ENCODE data around the gene MMP24. TPM values are rescaled to one million over a fixed set of nuclear protein-coding genes. Genes with fewer than 3 reads are reported as not detected.

MMP24 gene
- total and polyA plus RNA-seq, 2 of the 13 experiments (the other 11 are each of a cell fraction or from before 2014, with no cell fraction given) = 0.29 to 0.35 TPM

GRCh38 chr20:35300469-35301262 lies 74.2 kb downstream of the MMP24 start:
- no peaks in the 10 kb centered on the region for H3K79me2 ChIP-seq (ENCODE audit: insufficient read depth, low read length)
- DNase-seq (ENCODE audit: low spot score) (no peak), FAIRE-seq (no peak), ATAC-seq (no peak)
- TF ChIP-seq MAFK (conservative IDR thresholded peaks at IDR 0.05 in 1 of 2, IDR thresholded peaks at IDR 0.05 in 1 of 2; ENCODE audit: low read length in 2 of 2) (no peak), MAFF (IDR thresholded peaks at IDR 0.05; ENCODE audit: low read depth, low read length) (no peak), RBM22 (optimal IDR thresholded peaks at IDR 0.05; ENCODE audit: low read length) (peak; percentile 59), ZNF790 (CRISPR knock-in tag; IDR thresholded peaks at IDR 0.05; ENCODE audit: borderline replicate concordance) (no peak), ZNF121 (CRISPR knock-in tag; IDR thresholded peaks at IDR 0.05) (peak; percentile 52; the same call in 1 of the 2 replicates), EP300 (IDR thresholded peaks at IDR 0.05; ENCODE audit: low read depth in 2 of 2, low read length in 2 of 2) (no peak), EP300 (CRISPR knock-in tag; IDR thresholded peaks at IDR 0.05; ENCODE audit: borderline replicate concordance) (no peak), MYC (CRISPR knock-in tag; IDR thresholded peaks at IDR 0.05; ENCODE audit: borderline replicate concordance) (no peak), ZNF850 (CRISPR knock-in tag; conservative IDR thresholded peaks at IDR 0.05) (no peak), ZNF552 (CRISPR knock-in tag; IDR thresholded peaks at IDR 0.05; ENCODE audit: borderline replicate concordance) (no peak)
- no peak overlapping the region for H3K4me3 ChIP-seq (replicated peaks in 1 of 3; ENCODE audit: insufficient read depth in 1 of 3, low read depth in 2 of 3, low read length in 3 of 3)
- no peak overlapping the region for H3K9ac ChIP-seq (ENCODE audit: insufficient read depth, low read depth, low read length)
- intact Hi-C loops (cut with micrococcal nuclease; ENCODE audit: unreplicated experiment) = no loop called here
- peaks cover 7 to 15% of the 10 kb centered on the region in 2 experiments; a peak in 4 of 5 replicates for H3K36me3 ChIP-seq (replicated peaks in 1 of 2; ENCODE audit: control insufficient read depth in 1 of 2, insufficient read depth in 2 of 2, low read length in 2 of 2)
- peaks cover 5 to 18% of the 10 kb centered on the region in 2 experiments for H3K27me3 ChIP-seq (ENCODE audit: control insufficient read depth in 1 of 2, insufficient read depth in 2 of 2, low read length in 2 of 2)
- H3K4me1 ChIP-seq (ENCODE audit: insufficient read depth, low read length) = peaks cover 40% of the 10 kb centered on the region
- H3K9me3 ChIP-seq (ENCODE audit: low read length) = no peaks in the 10 kb centered on the region
- no peak overlapping the region for H2AFZ ChIP-seq (ENCODE audit: low read length)
- BruUV-seq (replicated peaks) = no TSS peak
- ChIA-PET POLR2A (interaction anchor here (1.1 to 1.7 kb wide), 2 partner anchors 14 to 16 kb away, joined by 5 to 6 read pairs; partner anchors contain the start of gene EIF6), CTCF (ENCODE audit: low intra/inter-chr PET ratio, low total read pairs) (no interaction called here)
- WGBS (ENCODE audit: low lambda C conversion rate) = 90% methylated on average over 4 of the region's 4 CpGs
- H4K20me1 ChIP-seq (ENCODE audit: insufficient read depth, low read length) = no peaks in the 10 kb centered on the region
- in situ Hi-C loops (cut with HindIII; ENCODE audit: extremely low pct_ligation_motif_present, low pct_unique_long_range_greater_than_20kb) = loop anchor here (5.0 kb wide), 1 partner anchor 147 kb away; no protein-coding TSS in a partner anchor
- no peak overlapping the region for H3K27ac ChIP-seq (ENCODE audit: extremely low read length, insufficient read depth, low read length)
- H3K4me2 ChIP-seq (ENCODE audit: low read depth, low read length) = no peak overlapping the region

Data from HepG2 (cell line).